HG02840 (cell line): ENCODE results near the gene SLC30A3.
"Not testable (repeated sequence)": the region's sequence is repeated elsewhere in the genome, so short reads cannot be mapped to it uniquely, and the experiment has no call there.

Experiments used
- ATAC-seq: cut with Tn5 transposase; IDR thresholded peaks from one replicate; pipeline ENCODE4 v1.9.1; 2021; ENCODE audit warnings: mild to moderate bottlenecking, moderate library complexity, moderate number of reproducible peaks; ENCODE audit not compliant: unreplicated experiment, low FRiP score

The SLC30A3 gene

GRCh38 chr2:27288610-27289009 is 25.8 kb upstream of the SLC30A3 start:
- no peak for ATAC-seq

DNA sequence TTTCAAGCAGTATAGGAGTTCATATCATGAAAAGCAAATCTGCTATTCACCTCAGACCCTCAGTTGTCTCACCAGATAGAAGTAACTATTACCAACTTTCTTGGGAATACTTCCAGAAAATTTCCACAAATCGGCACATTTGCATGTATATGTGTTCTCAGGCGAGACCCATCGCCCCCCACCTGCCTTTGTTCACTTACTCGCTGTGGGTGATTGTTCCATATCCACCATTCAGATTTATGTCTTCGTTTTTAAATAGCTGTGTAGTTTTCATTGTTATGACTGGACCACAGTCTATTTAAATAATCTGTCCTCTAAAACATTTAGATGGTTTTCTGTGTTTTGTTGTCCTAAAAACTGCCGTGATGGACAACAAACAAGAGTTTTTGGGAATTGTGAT is 22.6 kb upstream of the SLC30A3 start:
- no peak for ATAC-seq

DNA sequence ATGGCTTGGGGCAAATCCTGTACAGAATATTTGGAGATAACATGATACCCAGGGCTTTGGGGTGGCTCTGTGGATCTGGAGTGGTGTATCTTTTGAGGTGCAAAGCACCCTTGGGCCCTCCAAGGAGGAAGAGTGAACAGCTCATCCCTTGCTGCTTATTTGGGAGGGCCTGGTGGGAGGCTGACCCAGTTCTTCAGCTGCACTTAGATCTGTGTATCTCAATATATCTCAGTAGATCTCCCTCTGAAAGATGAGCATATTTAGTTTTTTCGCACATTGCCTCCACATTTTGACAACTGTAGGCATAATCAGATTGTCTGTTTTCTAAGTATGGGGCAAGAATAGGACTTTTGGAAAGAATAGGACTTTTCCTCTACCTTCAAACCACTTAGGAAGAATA is 22.1 kb upstream of the SLC30A3 start:
- ATAC-seq = no peak

DNA sequence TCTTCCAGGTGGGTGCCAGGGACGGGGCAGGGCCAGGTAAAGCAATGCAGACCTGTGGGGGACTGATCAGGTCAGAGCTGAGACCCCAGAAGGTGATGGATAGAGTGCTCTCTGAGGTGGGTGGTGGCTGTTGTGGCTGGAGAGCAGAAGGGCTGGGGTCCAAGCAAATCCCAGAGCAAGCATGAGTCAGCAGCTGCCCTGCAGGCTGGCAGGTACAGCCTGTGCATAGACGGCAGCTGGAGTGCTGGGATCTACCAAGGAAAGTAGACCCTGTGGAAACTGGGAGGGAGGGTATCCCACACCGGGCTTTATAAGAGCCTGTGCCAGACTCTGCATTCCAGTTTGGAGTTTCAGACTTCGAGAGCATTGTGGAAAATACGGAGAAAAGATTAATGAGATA is 20.0 kb upstream of the SLC30A3 start:
- ATAC-seq = no peak

- ATAC-seq = no peak
Measured at GRCh38 chr2:27281855-27282559, 19.2 kb upstream of the SLC30A3 start, which contains the start of gene TRIM54. Gene TRIM54, plus strand, starts transcription at chr2:27282429. Its CDS starts 303 bp downstream, at chr2:27282732.

DNA sequence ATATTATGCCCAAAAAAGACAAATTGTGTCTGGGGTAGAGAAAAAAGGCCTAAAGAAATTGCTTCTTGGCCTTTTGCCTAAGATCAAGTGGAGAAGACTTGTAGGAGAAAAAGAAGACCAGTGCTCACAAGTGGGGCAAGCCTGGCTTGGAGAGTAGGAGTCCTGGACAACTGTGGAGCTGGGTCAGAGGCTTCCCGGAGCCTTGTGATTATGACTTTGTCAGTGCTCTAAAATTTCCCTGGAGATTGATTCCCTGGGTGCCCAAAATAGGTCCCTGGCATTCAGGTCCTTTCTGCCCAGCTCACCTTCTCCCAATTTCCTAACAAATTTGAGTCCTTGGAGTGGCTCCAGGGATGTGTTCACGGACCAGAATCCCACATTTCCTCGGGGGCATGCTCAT is 18.6 kb upstream of the SLC30A3 start:
- ATAC-seq = no peak

GRCh38 chr2:27280826-27281225 is 18.0 kb upstream of the SLC30A3 start:
- ATAC-seq = no peak

DNA sequence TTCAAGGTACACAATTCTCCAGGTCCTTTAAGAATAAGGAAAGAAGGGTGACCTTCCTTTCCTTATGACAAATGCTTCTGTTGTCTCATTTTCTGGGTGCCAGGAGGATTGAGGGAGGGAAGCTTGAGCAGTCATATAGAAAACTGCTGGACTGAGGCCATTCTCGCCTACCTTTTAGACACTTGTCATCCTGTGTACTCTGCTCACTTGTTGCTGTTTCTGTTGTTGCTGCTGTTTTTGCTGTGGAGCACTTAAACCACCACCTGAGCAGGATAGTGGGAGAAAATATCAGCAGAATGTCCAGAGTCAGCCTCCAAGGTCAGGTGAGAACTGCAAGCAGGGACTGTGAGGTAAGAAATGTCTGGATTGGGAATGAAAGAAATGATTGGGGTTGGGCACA is 15.2 kb upstream of the SLC30A3 start:
- ATAC-seq = no peak

DNA sequence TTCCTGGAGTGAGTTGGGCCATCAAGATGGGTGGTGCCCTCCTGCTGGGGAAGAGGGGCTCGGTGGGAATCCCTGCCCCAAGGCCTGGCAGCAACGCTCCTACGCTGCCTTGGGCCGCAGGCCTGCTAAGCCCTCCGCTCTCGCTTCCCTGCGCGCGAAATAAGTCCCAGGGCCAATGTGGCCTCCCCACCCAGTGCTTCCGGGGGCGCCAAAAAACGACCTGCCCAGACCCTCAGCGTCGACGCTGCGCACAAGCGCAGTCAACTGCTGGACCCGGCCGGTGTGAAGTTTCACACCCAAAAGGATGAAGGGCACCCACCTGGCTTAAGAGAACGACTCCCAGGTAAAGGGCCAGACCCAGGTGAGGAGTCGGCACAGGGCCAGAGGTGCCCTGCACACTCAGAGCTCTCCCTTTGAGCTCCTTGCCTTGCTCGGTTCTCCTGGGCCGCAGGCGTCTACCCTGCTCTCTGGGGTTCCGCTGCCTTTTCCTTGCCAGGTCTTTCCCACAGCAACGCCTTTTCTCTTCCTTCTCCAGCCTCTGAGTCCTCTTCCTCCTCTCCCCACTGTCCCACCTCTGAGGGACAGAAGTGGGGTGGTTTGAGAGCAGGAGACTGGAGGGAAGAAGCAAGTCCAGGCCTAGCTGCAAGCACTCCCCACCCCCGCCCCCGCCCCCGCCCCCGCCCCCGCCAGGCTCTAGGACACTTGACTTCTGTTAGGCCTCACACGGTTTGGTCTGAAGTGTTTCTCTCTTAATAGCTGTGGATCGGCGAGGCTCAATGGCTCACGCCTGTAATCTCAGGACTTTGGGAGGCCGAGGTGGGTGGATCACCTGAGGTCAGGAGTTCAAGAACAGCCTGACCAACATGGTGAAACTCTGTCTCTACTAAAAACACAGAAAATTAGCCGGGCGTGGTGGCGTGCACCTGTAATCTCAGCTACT is 12.6 kb upstream of the SLC30A3 start, which contains the start of gene DNAJC5G:
TSS of gene DNAJC5G (plus strand) at position 223 of the 940 bp plus-strand sequence. CDS start 1,296 bp downstream, outside the sequence.
- no peak for ATAC-seq

DNA sequence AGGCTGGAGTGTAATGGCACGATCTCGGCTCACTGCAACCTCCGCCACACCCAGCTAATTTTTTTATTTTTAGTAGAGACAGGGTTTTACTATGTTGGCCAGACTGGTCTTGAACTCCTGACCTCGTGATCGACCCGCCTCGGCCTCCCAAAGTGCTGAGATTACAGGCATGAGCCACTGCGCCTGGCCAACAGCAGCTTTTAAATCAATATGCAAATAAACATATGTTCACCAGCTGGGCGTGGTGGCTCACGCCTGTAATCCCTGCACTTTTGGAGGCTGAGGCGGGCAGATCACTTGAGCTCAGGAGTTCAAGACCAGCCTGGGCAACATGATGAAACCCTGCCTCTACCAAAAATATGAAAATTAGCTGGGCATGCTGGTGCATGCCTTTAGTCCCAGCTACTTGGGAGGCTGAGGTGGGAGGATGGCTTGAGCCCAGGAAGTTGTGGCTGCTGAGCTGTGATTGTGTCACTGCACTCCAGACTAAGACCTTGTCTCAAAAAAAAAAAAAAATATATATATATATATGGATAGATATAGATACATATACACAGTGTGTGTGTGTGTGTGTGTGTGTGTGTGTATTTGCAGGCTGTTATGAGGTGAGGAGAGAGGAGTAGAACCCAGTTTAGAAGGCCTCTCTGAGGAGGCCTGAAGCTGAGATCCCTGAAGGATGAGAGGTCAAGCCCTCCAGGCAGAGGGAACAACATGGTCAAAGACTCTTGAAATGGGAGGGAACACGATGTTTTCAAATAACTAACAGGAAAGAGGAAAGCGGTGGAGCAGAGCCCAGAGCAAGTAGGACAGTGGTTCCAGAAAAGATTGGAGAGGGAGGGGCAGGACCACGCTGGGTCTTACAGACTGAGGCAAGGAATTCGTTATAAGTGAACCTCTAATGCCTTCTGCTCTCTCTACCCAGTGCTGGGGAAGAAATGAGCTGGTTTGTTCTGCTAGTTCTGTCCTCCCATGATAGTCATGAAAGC is 10.0 kb upstream of the SLC30A3 start:
- not testable (repeated sequence) for ATAC-seq

- no peak for ATAC-seq
Measured at GRCh38 chr2:27271631-27272340, 8.9 kb upstream of the SLC30A3 start.

- ATAC-seq = no peak
Measured at GRCh38 chr2:27270670-27271069, 7.8 kb upstream of the SLC30A3 start.

- no peak for ATAC-seq
Measured at GRCh38 chr2:27270131-27270530, 7.3 kb upstream of the SLC30A3 start.

DNA sequence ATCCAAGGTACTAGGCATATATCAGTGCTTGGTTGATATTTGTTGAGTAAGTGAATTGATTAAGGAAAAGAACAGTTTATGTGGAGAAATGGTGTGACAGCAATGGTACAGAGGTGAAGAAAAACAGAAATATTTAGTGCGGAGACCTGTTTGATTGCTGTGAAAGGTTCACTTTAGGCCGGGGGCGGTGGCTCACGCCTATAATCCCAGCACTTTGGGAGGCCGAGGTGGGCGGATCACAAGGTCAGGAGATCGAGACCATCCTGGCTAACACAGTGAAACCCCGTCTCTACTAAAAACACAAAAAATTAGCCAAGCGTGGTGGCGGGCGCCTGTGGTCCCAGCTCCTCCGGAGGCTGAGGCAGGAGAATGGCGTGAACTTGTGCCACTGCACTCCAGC is 5.4 kb upstream of the SLC30A3 start:
- not testable (repeated sequence) for ATAC-seq

DNA sequence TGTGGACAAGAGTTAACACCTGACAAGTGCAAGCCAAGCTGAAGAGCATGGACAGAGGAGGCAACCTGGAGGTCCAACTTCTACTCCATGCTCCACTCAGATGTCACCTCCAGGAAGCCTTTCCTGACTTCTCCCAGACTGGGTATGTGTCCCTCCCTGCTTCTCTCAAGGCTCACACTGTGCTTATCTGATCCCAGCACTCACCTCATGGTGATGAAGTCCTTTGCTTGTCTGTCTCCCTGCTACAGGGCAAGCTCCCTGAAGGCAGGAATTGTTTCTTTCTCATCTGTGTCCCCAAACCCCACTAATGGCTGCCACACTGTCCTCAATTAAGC is 2.7 kb upstream of the SLC30A3 start:
- no peak for ATAC-seq

DNA sequence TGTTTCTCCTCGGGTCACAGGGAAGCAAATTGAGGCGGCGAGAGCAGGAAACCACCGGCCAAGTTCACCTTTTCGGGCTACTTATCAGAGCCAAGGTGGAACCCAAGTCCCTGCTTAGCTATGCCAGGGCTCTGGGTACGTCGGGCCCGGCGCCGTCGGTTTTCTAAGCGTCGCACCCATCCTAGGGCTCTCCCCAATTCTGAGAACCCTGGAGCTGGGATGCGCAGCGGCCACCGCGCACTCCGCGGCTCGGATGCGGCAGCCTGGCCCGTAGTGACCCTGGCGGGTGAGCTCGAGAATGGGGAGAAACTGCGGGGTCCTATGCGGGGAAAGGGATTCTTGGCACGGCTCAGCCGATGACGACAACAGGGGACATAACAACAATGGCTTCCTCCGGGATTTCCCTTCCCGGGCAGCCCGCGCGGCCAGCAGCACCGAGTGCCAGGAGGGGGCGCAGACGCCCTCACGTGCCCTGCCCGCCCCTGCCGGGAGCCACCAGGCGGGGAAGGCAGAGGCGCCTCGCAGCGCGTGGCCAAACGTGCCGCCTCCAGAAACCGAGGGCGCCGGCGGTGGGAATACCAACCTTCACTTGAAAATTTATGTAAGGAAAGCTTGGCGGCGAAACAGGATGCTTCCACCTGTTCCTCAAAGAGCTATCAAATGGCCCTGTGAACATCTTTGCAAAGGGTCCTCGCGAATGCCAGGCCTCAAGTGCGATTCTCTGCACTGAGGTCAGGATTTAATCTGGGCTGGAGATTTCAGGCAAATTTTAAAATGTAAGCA is 2.1 kb upstream of the SLC30A3 start:
- no peak for ATAC-seq

GRCh38 chr2:27264253-27264752 is 1.5 kb upstream of the SLC30A3 start:
- no peak for ATAC-seq

- no peak for ATAC-seq
Measured at GRCh38 chr2:27263287-27264252, 723 bp upstream of the SLC30A3 start.
